Liver (tissue), 9 donors: ENCODE results near the gene SMOC2. TPM values are rescaled to one million over a fixed set of nuclear protein-coding genes. Genes with fewer than 3 reads are reported as not detected.

Experiments used
- DNase-seq: peaks from one replicate; pipeline ENCODE4 v3.0.0-alpha.2; 2017; ENCODE audit warnings: low spot score
- H3K27ac ChIP-seq, 2 donors: one replicate each; pipeline ENCODE4 v1.7.0; 2013; ENCODE audit warnings: inconsistent platforms in 2 of 2, low read length in 2 of 2, control low read depth in 1 of 2, low read depth in 1 of 2, mild to moderate bottlenecking in 1 of 2
- H3K27me3 ChIP-seq, 4 donors: one replicate each; pipeline versions ENCODE4 v1.6.1 to v1.7.0; 2013; ENCODE audit warnings: low read length in 3 of 4, inconsistent platforms in 1 of 4, mild to moderate bottlenecking in 1 of 4, moderate library complexity in 1 of 4; ENCODE audit not compliant: control insufficient read depth in 4 of 4, insufficient read depth in 4 of 4
- H3K36me3 ChIP-seq, 4 donors: one replicate each; pipeline versions ENCODE4 v1.6.1 to v1.7.0; 2013; ENCODE audit warnings: low read length in 3 of 4, mild to moderate bottlenecking in 3 of 4, low read depth in 1 of 4, moderate library complexity in 1 of 4; ENCODE audit not compliant: control insufficient read depth in 4 of 4, insufficient read depth in 3 of 4
- H3K4me1 ChIP-seq, 4 donors: one replicate each; pipeline versions ENCODE4 v1.6.1 to v1.7.0; 2013; ENCODE audit warnings: low read length in 3 of 4, mild to moderate bottlenecking in 3 of 4, moderate library complexity in 1 of 4; ENCODE audit not compliant: control insufficient read depth in 4 of 4, insufficient read depth in 4 of 4
- H3K4me3 ChIP-seq, 3 donors: one replicate each; pipeline versions ENCODE4 v1.6.1 to v1.7.0; 2013; ENCODE audit warnings: low read length in 3 of 3, control low read depth in 1 of 3, low read depth in 1 of 3, mild to moderate bottlenecking in 1 of 3
- H3K9ac ChIP-seq, 2 donors: one replicate each; pipeline ENCODE4 v1.7.0; 2013; ENCODE audit warnings: low read length in 2 of 2, mild to moderate bottlenecking in 2 of 2, moderate library complexity in 2 of 2, control low read depth in 1 of 2, low read depth in 1 of 2
- H3K9me3 ChIP-seq, 4 donors: one replicate each; pipeline versions ENCODE4 v1.6.1 to v1.7.0; 2013; ENCODE audit warnings: low read length in 3 of 4; ENCODE audit not compliant: control insufficient read depth in 4 of 4
- CTCF ChIP-seq: fragments of 150-350 bp; IDR thresholded peaks from 2 replicates; pipeline ENCODE4 v1.5.1; 2017; ENCODE audit warnings: improper control_type of control experiment, low read depth, low read length; ENCODE audit not compliant: missing input control
- EGR1 ChIP-seq, 2 donors: IDR thresholded peaks; 2 replicates each; pipeline ENCODE4 v1.6.1; 2016 to 2018; ENCODE audit warnings: antibody characterized with exemption in 2 of 2, low read depth in 2 of 2
- FOXA1 ChIP-seq: IDR thresholded peaks from 2 replicates; pipeline ENCODE4 v1.6.1; 2016; ENCODE audit warnings: antibody characterized with exemption
- FOXA2 ChIP-seq: IDR thresholded peaks from 2 replicates; pipeline ENCODE4 v1.6.1; 2016; ENCODE audit warnings: antibody characterized with exemption
- GABPA ChIP-seq, 2 donors: IDR thresholded peaks in 1 of 2; conservative IDR thresholded peaks in 1 of 2; 2 replicates each; pipeline ENCODE4 v1.6.1; 2016; ENCODE audit warnings: antibody characterized with exemption in 2 of 2, mild to moderate bottlenecking in 1 of 2, moderate library complexity in 1 of 2
- HNF4A ChIP-seq, 2 donors: conservative IDR thresholded peaks; 2 replicates each; pipeline ENCODE4 v1.6.1; 2016; ENCODE audit warnings: antibody characterized with exemption in 2 of 2, mild to moderate bottlenecking in 2 of 2
- HNF4G ChIP-seq: IDR thresholded peaks from 2 replicates; pipeline ENCODE4 v1.6.1; 2016; ENCODE audit warnings: antibody characterized with exemption
- JUND ChIP-seq, 2 donors: IDR thresholded peaks; 2 replicates each; pipeline ENCODE4 v1.6.1; 2016; ENCODE audit warnings: antibody characterized with exemption in 2 of 2
- NR2F2 ChIP-seq: IDR thresholded peaks from 2 replicates; pipeline ENCODE4 v1.6.1; 2016; ENCODE audit warnings: antibody characterized with exemption
- RAD21 ChIP-seq, 2 donors: IDR thresholded peaks; 2 replicates each; pipeline ENCODE4 v1.6.1; 2016; ENCODE audit warnings: antibody characterized with exemption in 2 of 2, mild to moderate bottlenecking in 2 of 2
- RXRA ChIP-seq, 2 donors: IDR thresholded peaks; 2 replicates each; pipeline ENCODE4 v1.6.1; 2017 to 2018; ENCODE audit warnings: antibody characterized with exemption in 2 of 2, mild to moderate bottlenecking in 1 of 2
- SP1 ChIP-seq: IDR thresholded peaks from 2 replicates; pipeline ENCODE4 v1.6.1; 2018; ENCODE audit warnings: antibody characterized with exemption, mild to moderate bottlenecking
- TAF1 ChIP-seq: conservative IDR thresholded peaks from 2 replicates; pipeline ENCODE4 v1.6.1; 2016; ENCODE audit warnings: antibody characterized with exemption, mild to moderate bottlenecking
- YY1 ChIP-seq: IDR thresholded peaks from 2 replicates; pipeline ENCODE4 v1.6.1; 2016; ENCODE audit warnings: antibody characterized with exemption, mild to moderate bottlenecking
- ZBTB33 ChIP-seq: IDR thresholded peaks from 2 replicates; pipeline ENCODE4 v1.6.1; 2016; ENCODE audit warnings: antibody characterized with exemption
- WGBS: extraction: QIAGEN DNeasy Blood & Tissue Kit; methylation state at CpG from one replicate; pipeline ENCODE4 v1.1.7; 2013; 5-methylcytosine and 5-hydroxymethylcytosine counted together
- polyA plus RNA-seq, 2 donors: library from polyadenylated mRNA; stranded (reverse) in 1 of 2; unstranded in 1 of 2; fragments of 200-250 nt in 1 of 2; fragments of >200 nt in 1 of 2; fragmentation: Nextera tagmentation in 1 of 2; extraction: Ambion mirVana in 1 of 2; gene quantifications; one replicate each; pipeline versions ENCODE4 v1.2.1 to v1.2.3, GENCODE V29; 2013 to 2015
- total RNA-seq, 2 donors: library from RNA; depleted of rRNA; stranded (reverse); fragments of >200 nt; gene quantifications; one replicate each; pipeline ENCODE4 v1.2.3, GENCODE V29; 2014
- TF ChIP-seq, protein P1 (sequence below): IDR thresholded peaks from 2 replicates; pipeline ENCODE4 v1.6.1; 2016; ENCODE audit warnings: antibody characterized with exemption, mild to moderate bottlenecking
- TF ChIP-seq, protein P2 (sequence below): IDR thresholded peaks from 2 replicates; pipeline ENCODE4 v1.6.1; 2016; ENCODE audit warnings: antibody characterized with exemption
- donor health status: healthy.
- donor health status: healthy.
- donor health status: healthy.
- donor health status: healthy.
- donor health status: healthy.

SMOC2 gene
- total and polyA plus RNA-seq, 4 donors = 0.23 to 1.9 (median 1.1) TPM

GRCh38 chr6:168708526-168708925, 267.5 kb downstream of the SMOC2 start:
- DNase-seq = no peak

GRCh38 chr6:168708984-168709383, 268.0 kb downstream of the SMOC2 start:
- no peaks in the 10 kb centered on the region for H3K27me3 ChIP-seq
- 25% methylated on average over 2 of the region's 2 CpGs for WGBS
- no peaks in the 10 kb centered on the region for H3K9me3 ChIP-seq
- no peaks in the 10 kb centered on the region for H3K4me1 ChIP-seq
- no peak overlapping the region for H3K27ac ChIP-seq
- no peaks in the 10 kb centered on the region for H3K36me3 ChIP-seq
- no peak for DNase-seq
- H3K9ac ChIP-seq = no peak overlapping the region
- H3K4me3 ChIP-seq = no peak overlapping the region
- no peak for TF ChIP-seq YY1
- no peak for TF ChIP-seq SP1
- no peak for TF ChIP-seq HNF4A (conservative IDR thresholded peaks at IDR 0.05)
- no peak for TF ChIP-seq RXRA (IDR thresholded peaks at IDR 0.05)
- TF ChIP-seq HNF4G = no peak
- TF ChIP-seq JUND (IDR thresholded peaks at IDR 0.05) = no peak
- TF ChIP-seq, protein P1, sequence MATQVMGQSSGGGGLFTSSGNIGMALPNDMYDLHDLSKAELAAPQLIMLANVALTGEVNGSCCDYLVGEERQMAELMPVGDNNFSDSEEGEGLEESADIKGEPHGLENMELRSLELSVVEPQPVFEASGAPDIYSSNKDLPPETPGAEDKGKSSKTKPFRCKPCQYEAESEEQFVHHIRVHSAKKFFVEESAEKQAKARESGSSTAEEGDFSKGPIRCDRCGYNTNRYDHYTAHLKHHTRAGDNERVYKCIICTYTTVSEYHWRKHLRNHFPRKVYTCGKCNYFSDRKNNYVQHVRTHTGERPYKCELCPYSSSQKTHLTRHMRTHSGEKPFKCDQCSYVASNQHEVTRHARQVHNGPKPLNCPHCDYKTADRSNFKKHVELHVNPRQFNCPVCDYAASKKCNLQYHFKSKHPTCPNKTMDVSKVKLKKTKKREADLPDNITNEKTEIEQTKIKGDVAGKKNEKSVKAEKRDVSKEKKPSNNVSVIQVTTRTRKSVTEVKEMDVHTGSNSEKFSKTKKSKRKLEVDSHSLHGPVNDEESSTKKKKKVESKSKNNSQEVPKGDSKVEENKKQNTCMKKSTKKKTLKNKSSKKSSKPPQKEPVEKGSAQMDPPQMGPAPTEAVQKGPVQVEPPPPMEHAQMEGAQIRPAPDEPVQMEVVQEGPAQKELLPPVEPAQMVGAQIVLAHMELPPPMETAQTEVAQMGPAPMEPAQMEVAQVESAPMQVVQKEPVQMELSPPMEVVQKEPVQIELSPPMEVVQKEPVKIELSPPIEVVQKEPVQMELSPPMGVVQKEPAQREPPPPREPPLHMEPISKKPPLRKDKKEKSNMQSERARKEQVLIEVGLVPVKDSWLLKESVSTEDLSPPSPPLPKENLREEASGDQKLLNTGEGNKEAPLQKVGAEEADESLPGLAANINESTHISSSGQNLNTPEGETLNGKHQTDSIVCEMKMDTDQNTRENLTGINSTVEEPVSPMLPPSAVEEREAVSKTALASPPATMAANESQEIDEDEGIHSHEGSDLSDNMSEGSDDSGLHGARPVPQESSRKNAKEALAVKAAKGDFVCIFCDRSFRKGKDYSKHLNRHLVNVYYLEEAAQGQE = no peak
- TF ChIP-seq FOXA2 = no peak
- no peak for TF ChIP-seq EGR1 (IDR thresholded peaks at IDR 0.05; ENCODE audit: low read depth in 2 of 2)
- no peak for TF ChIP-seq GABPA (IDR thresholded peaks at IDR 0.05 in 1 of 2, conservative IDR thresholded peaks at IDR 0.05 in 1 of 2)
- no peak for TF ChIP-seq ZBTB33
- TF ChIP-seq FOXA1 = no peak

More at GRCh38 chr6:168708526-168708925, 267.5 kb downstream of the SMOC2 start:
- H3K27ac ChIP-seq = no peak overlapping the region
- H3K9me3 ChIP-seq = no peaks in the 10 kb centered on the region
- 61% methylated on average over 5 of the region's 5 CpGs for WGBS
- H3K36me3 ChIP-seq = no peaks in the 10 kb centered on the region
- no peak overlapping the region for H3K4me3 ChIP-seq
- no peaks in the 10 kb centered on the region for H3K27me3 ChIP-seq
- no peaks in the 10 kb centered on the region for H3K4me1 ChIP-seq
- TF ChIP-seq CTCF (no peak), TAF1 (no peak), FOXA1 (no peak), FOXA2 (no peak), HNF4G (no peak), NR2F2 (no peak), RAD21 (IDR thresholded peaks at IDR 0.05) (no peak), HNF4A (conservative IDR thresholded peaks at IDR 0.05) (no peak)
- TF ChIP-seq, protein P1 = no peak
- TF ChIP-seq, protein P2, sequence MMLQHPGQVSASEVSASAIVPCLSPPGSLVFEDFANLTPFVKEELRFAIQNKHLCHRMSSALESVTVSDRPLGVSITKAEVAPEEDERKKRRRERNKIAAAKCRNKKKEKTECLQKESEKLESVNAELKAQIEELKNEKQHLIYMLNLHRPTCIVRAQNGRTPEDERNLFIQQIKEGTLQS = no peak
- no peak overlapping the region for H3K9ac ChIP-seq
